ENCODE results near the gene SDK1.

The SDK1 gene

DNA sequence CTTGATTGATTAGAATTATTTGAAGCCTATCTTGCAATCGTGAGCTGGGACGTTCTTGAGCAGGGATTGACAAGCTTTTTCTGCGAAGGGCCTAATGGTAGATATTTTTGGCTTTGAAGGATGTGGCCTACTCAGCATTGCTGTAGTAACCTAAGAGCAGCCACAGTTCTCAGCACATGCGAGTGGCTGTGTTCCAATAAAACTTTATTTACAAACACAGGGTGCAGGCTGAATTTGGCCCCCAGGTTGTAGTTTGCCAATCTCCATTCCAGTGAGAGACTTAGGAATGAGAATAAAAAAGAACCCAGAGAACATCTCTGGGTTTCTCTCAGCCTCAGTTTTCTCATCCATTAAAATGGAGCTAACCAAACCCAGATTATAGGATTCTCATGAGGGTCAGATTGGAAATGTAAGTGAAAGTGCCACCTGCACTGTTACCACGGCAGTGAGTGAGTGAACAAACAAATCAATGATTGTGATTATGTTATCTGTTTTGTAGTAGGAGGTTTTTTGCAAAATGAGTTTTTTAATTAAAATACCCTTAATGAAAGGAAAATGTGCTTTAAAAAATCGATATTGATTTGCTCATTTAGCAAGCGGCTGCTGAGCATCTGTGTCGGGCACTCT is 664.0 kb downstream of the SDK1 start:
- no peak for DNase-seq

GRCh38 chr7:3965794-3966395 is 664.8 kb downstream of the SDK1 start:
- DNase-seq = no peak

GRCh38 chr7:3968234-3968633 is 667.2 kb downstream of the SDK1 start:
- no peak for DNase-seq

GRCh38 chr7:3969286-3969685 is 668.2 kb downstream of the SDK1 start:
- no peak for DNase-seq

DNA sequence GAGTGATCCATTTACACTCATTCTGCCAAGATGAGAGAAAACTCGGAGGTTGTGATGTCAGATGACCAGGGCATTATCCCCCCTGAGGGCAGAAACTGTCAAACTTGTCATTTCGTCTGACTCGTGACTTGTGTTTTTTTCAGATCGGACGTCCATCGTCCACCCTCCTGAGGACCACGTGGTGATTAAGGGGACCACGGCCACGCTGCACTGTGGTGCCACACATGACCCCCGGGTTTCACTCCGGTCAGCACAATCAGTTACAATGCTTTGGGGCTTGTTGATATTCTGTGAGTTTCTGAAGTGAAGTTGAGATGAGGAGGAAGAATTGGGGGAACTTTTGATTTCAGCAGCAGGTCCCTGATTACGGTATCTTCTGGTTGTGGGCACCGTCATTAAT is 670.3 kb downstream of the SDK1 start:
- DNase-seq = no peak

GRCh38 chr7:3973264-3973663 is 672.2 kb downstream of the SDK1 start:
- no peak for DNase-seq

- no peak for DNase-seq
Measured at GRCh38 chr7:3974329-3974728, 673.3 kb downstream of the SDK1 start.

- DNase-seq = no peak
Measured at GRCh38 chr7:3975371-3975770, 674.3 kb downstream of the SDK1 start.

GRCh38 chr7:3977391-3977790 is 676.3 kb downstream of the SDK1 start:
- DNase-seq = no peak

DNA sequence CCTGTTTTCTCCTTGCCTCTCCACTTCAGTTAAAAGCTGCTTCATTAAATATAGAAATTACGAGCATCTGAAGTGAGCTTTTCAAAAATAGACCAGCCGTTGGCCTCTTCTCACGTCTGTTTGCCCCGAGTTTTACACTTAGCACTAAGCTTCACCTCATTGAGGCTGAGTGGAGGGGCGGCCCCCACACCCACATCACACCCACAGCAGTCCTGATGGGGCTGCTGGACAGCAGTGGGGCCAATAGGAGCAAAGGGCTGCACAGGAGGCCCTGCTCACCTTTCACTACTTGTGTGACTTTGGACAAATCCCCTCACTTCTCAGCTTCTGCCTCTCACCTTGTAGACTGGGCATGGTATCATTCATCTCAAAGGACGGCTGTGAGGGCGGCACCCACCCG is 677.8 kb downstream of the SDK1 start:
- DNase-seq = no peak

DNA sequence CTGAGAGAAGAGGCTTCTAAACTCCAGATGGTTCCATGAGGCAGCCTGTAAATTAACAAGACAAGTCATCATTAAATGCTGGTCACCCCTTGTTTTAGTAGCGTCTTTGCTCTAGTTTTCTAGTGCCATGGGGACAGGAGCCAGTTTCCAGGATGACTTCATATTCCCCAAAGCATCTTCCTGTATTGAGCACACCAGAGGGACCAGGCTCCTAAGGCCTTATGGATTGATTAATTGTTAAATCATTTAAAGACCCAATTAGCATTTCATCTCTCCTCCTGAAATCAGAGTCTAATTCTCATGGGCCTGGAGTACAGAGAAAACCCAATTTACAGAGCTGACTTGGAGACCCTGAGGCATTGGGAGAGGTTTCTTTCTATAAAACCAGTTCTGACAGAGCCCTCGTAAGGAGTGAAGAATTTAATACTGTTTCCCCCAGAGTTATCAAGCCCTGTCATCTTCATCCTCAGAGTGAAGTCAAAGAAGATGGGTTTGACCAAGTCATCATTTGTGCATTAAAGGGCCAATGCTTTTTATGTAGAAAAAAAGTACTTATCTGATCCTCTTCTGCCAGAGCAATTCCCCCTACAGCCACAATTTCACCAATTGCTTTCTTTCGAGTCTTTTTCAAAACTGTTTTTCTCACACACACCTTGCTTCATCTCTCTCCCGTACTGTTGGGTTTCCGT is 678.7 kb downstream of the SDK1 start:
- no peak for DNase-seq

DNA sequence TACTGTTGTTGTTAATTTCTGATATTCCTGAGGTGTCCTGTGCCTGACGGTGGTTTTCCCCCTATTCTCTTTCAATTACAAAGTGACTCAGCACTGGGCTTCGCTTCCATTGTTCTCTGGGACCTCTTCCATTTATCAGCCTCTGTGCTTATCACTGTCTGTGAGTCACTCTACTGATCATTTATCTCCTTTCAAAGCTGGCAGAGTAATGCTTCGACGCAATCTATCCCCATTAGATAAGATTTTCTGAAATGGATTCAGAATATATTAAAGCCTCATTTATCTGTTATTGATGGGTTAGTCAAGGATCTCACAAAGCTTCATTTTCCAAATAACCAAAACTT is 679.2 kb downstream of the SDK1 start:
- DNase-seq = no peak

DNA sequence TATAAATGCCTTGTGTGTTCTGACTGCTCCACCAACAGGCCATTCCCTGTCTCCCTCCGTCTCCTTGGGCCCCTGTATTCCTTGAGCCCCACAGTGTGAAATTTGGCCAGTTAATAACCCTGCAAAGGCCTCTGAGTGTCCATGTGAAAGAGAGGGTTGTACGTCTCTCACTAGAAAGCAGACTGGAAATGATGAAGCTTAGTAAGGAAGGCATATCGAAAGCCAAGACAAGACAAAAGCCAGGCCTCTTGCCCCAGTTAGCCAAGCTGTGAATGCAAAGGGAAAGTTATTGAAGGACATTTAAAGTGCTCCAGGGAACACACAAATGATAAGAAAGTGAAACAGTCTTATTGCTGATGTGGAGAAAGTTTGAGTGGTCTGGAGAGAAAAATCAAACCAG is 680.2 kb downstream of the SDK1 start:
- DNase-seq = no peak

DNA sequence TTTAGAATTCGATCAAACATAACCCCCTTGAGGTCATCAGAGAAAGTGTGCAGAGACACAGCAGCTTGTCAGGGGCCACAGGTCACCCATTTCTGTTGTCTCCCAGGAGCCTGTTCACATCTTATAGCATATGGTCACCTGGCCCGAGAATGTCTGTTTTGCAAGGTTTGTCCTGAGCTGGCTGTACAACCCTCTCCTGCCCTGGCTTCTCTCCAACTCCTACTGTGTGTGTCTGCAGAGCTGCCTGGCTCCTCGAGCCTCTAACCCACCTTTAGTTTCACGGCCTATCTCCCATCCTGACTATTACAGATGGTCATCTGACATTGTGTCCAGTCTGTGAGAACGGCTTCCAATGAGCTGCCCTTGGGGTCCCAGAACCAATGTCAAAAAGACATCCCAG is 683.4 kb downstream of the SDK1 start:
- no peak for DNase-seq

- DNase-seq = no peak
Measured at GRCh38 chr7:3986927-3987326, 685.9 kb downstream of the SDK1 start.

DNA sequence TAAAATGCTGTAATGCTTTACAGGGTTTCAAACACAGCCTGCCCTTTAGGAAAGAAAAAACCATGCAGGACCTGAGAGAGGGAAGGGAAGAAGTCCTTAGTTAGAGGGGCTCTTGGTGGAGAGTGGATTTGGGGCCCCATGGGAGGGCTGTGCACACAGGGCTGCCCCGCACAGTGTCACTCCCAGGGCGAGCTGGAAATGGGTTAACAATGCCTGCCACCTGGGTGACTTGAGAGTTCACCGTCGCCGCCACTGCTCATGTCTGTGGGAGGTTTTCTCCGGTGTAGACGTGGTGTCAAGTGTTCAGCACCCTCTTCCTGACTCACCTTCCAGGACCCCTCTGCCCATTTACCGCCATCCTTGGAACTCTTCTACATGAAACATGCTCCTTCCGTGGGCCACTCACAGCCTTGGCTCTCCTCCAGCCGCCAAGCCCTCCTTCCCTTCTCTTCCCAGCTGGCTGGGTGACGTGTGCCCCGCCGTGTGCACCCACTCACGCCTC is 686.4 kb downstream of the SDK1 start:
- DNase-seq = no peak

DNA sequence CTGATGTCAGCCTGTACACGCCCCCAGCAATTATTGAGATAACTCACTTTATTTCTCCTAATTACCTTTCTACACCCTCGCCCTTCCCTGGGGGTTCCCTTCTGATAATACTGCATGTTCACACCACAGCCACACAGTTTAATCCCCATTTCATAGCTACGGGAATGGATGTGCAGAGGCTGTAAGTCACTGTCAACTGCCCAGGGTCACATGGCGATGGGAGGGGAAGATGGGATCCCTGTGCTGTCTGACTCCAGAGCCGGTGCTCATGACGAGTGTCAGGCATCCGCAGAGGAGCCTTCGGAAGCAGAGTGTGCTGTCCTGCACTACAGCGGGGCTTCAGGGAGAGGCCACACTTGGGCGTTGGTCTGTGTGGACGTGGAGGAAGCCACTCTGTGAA is 688.7 kb downstream of the SDK1 start:
- no peak for DNase-seq

DNA sequence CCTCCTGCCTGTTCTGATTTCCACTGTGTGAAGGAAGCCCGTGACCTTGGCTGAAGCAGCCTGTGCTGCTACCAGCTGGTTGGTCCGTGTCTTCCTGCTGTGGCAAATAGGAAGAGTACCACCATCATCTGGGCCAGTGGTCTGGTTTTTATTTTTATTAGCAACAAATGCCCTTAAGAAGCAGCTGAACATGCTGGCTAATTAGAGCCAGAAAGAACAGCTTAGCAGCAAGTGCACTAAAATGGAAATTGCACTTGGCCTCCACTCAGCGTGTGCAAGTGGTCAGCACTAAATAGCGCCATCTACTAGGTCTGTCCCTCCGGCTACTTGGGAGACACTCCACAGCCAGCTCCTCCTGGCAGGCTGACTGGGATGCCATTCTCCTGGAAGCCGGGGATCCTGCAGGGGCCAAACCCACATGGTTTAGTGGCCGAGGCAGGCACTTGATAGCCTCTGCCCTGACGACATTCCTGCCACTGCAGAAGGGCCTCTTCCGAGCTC is 690.7 kb downstream of the SDK1 start:
- no peak for DNase-seq

- DNase-seq = no peak
Measured at GRCh38 chr7:3992841-3993240, 691.8 kb downstream of the SDK1 start.

GRCh38 chr7:3994764-3995163 is 693.7 kb downstream of the SDK1 start:
- no peak for DNase-seq

- no peak for DNase-seq
Measured at GRCh38 chr7:3995187-3995586, 694.1 kb downstream of the SDK1 start.

GRCh38 chr7:3998060-3998459 is 697.0 kb downstream of the SDK1 start:
- DNase-seq = no peak

GRCh38 chr7:4000139-4000538 is 699.1 kb downstream of the SDK1 start:
- no peak for DNase-seq

DNA sequence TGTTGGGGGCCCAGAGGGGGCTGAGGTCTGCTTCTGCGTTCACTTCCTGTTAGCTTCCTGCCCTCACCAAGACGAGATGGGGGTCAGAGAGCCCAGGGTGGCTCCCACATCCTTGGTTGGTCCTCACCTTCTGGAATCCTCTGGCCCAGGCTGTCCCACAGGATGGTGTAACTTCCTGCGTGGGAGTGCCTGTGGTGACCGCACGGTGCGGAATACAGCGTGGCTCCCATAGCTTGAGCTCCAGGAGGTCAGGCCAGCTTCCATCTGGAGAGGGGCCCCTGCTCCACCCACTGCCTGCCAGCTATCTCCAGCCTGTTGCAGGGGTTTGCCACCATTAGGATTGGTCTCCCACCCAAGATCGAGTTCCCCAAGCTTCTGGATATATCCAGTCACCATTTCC is 699.9 kb downstream of the SDK1 start:
- DNase-seq = no peak

Data from DMS153 (cell line).